ENCODE data around the gene SMAD4. TPM values are rescaled to one million over a fixed set of nuclear protein-coding genes. Genes with fewer than 3 reads are reported as not detected.

Gene SMAD4
- total RNA-seq, 1 donor from 2014 or later: 152 TPM

- Mint-ChIP-seq H3K27ac (no peak overlapping the region), H3K27me3 (ENCODE audit: low read depth) (no peaks in the 10 kb centered on the region), H3K36me3 (peaks cover 26% of the 10 kb centered on the region), H3K9me3 (peaks cover 5% of the 10 kb centered on the region), H3K4me1 (no peaks in the 10 kb centered on the region), H3K4me3 (no peak overlapping the region)
- TF ChIP-seq, protein P1, sequence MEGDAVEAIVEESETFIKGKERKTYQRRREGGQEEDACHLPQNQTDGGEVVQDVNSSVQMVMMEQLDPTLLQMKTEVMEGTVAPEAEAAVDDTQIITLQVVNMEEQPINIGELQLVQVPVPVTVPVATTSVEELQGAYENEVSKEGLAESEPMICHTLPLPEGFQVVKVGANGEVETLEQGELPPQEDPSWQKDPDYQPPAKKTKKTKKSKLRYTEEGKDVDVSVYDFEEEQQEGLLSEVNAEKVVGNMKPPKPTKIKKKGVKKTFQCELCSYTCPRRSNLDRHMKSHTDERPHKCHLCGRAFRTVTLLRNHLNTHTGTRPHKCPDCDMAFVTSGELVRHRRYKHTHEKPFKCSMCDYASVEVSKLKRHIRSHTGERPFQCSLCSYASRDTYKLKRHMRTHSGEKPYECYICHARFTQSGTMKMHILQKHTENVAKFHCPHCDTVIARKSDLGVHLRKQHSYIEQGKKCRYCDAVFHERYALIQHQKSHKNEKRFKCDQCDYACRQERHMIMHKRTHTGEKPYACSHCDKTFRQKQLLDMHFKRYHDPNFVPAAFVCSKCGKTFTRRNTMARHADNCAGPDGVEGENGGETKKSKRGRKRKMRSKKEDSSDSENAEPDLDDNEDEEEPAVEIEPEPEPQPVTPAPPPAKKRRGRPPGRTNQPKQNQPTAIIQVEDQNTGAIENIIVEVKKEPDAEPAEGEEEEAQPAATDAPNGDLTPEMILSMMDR (IDR thresholded peaks at IDR 0.05; ENCODE audit: unreplicated experiment): no peak
- DNase-seq (ENCODE audit: low spot score in 2 of 2, unreplicated experiment in 2 of 2): no peak
Observed at GRCh38 chr18:51064256-51064655, 34.2 kb downstream of the SMAD4 start.

GRCh38 chr18:51066273-51066672 is 36.3 kb downstream of the SMAD4 start:
- TF ChIP-seq, protein P1 (IDR thresholded peaks at IDR 0.05; ENCODE audit: unreplicated experiment): no peak
- no peak for DNase-seq (ENCODE audit: low spot score in 2 of 2, unreplicated experiment in 2 of 2)
- no peaks in the 10 kb centered on the region for H3K27me3 Mint-ChIP-seq (ENCODE audit: low read depth)
- peaks cover 1% of the 10 kb centered on the region for H3K9me3 Mint-ChIP-seq
- no peak overlapping the region for H3K4me3 Mint-ChIP-seq
- H3K4me1 Mint-ChIP-seq: no peaks in the 10 kb centered on the region
- peaks cover 32% of the 10 kb centered on the region for H3K36me3 Mint-ChIP-seq
- no peak overlapping the region for H3K27ac Mint-ChIP-seq

- H3K27me3 Mint-ChIP-seq (ENCODE audit: low read depth): no peaks in the 10 kb centered on the region
- TF ChIP-seq, protein P1 (IDR thresholded peaks at IDR 0.05; ENCODE audit: unreplicated experiment): no peak
- H3K27ac Mint-ChIP-seq: peak overlapping the region; percentile 41
- no peaks in the 10 kb centered on the region for H3K9me3 Mint-ChIP-seq
- no peak for DNase-seq (ENCODE audit: low spot score in 2 of 2, unreplicated experiment in 2 of 2)
- H3K4me1 Mint-ChIP-seq: no peaks in the 10 kb centered on the region
- peaks cover 41% of the 10 kb centered on the region for H3K36me3 Mint-ChIP-seq
- no peak overlapping the region for H3K4me3 Mint-ChIP-seq
Observed at GRCh38 chr18:51068105-51068504, 38.1 kb downstream of the SMAD4 start.

DNA sequence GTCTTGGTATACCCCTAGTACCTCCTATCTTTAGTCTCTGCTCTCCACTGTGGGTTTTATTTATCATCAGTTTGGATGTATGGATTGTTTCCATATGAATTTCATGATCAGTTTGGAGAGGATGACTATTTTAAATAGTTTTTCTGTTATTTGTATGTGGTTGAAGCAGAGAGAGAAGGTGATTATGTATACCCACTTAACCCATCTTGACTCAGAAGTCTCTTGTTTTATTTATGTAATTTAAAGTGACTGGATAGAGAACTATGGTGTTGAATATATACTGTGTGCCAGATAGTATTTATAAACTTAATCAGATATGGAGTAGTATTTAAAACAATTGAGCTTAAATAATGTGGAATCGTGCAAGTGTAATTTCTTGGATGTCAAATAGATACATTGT is 39.9 kb downstream of the SMAD4 start:
- peaks cover 49% of the 10 kb centered on the region for H3K36me3 Mint-ChIP-seq
- no peaks in the 10 kb centered on the region for H3K4me1 Mint-ChIP-seq
- no peak overlapping the region for H3K4me3 Mint-ChIP-seq
- no peak for DNase-seq (ENCODE audit: low spot score in 2 of 2, unreplicated experiment in 2 of 2)
- no peaks in the 10 kb centered on the region for H3K9me3 Mint-ChIP-seq
- H3K27me3 Mint-ChIP-seq (ENCODE audit: low read depth): no peaks in the 10 kb centered on the region
- TF ChIP-seq, protein P1 (IDR thresholded peaks at IDR 0.05; ENCODE audit: unreplicated experiment): no peak
- no peak overlapping the region for H3K27ac Mint-ChIP-seq

DNA sequence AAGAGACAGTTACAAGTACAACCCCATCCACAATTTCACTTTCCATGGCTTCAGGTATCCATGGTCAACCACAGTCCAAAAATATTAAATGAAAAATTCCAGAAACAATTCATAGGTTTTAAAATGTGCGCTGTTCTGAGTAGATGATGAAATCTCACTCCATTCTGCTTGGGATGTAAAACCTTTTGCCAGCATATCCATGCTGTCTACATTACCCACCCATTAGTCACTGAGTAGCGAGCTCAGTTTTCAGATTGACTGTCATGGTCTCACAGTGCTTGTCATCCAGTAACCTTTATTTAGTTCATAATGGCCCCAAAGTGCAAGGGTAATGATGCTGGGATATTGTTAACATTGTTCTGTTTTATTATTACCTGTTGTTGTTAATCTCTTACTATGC is 40.5 kb downstream of the SMAD4 start:
- H3K27me3 Mint-ChIP-seq (ENCODE audit: low read depth): no peaks in the 10 kb centered on the region
- H3K9me3 Mint-ChIP-seq: no peaks in the 10 kb centered on the region
- peaks cover 46% of the 10 kb centered on the region for H3K36me3 Mint-ChIP-seq
- no peak overlapping the region for H3K27ac Mint-ChIP-seq
- DNase-seq (ENCODE audit: low spot score in 2 of 2, unreplicated experiment in 2 of 2): no peak
- TF ChIP-seq, protein P1 (IDR thresholded peaks at IDR 0.05; ENCODE audit: unreplicated experiment): no peak
- no peaks in the 10 kb centered on the region for H3K4me1 Mint-ChIP-seq
- no peak overlapping the region for H3K4me3 Mint-ChIP-seq
